Neural cell (in vitro differentiated cells): ENCODE measurements around the gene NDUFA5. TPM values are rescaled to one million over a fixed set of nuclear protein-coding genes. Genes with fewer than 3 reads are reported as not detected.
A peak's percentile ranks its signal among the peaks of the same experiment; 100 is the strongest.

Experiments
- H2AFZ ChIP-seq: fragments of 200-600, 300-800 bp; sonication (generic), shearing (Covaris generic); 2 replicates; pipeline ENCODE4 v1.6.0; 2014; ENCODE audit warnings: low read depth, mild to moderate bottlenecking, antibody characterized with exemption, low read length, moderate library complexity
- H3F3A ChIP-seq: fragments of 200-600 bp; shearing (Covaris generic); 2 replicates; pipeline ENCODE4 v1.6.1; 2016; ENCODE audit warnings: mild to moderate bottlenecking, moderate library complexity, mixed read lengths, antibody characterized with exemption, low read length; ENCODE audit not compliant: insufficient read depth, poor library complexity, severe bottlenecking
- H3K27ac ChIP-seq: fragments of 200-600, 300-800 bp; sonication (generic), shearing (Covaris generic); 2 replicates; pipeline ENCODE4 v1.5.1; 2014; ENCODE audit warnings: mild to moderate bottlenecking, low read length, moderate library complexity
- H3K27me3 ChIP-seq: fragments of 300-800, 200-600 bp; sonication (generic), shearing (Covaris generic); 2 replicates; pipeline ENCODE4 v1.6.0; 2014; ENCODE audit warnings: mild to moderate bottlenecking, low read depth, low read length, moderate library complexity; ENCODE audit not compliant: insufficient read depth
- H3K36me3 ChIP-seq: fragments of 300-800, 200-600 bp; sonication (generic), shearing (Covaris generic); 2 replicates; pipeline ENCODE4 v1.5.1; 2014; ENCODE audit warnings: mild to moderate bottlenecking, antibody characterized with exemption, low read length, moderate library complexity; ENCODE audit not compliant: insufficient read depth
- H3K4me2 ChIP-seq: fragments of 300-800, 200-600 bp; sonication (generic), shearing (Covaris generic); 2 replicates; pipeline ENCODE4 v1.6.0; 2014; ENCODE audit warnings: mild to moderate bottlenecking, low read length
- H3K4me3 ChIP-seq: fragments of 300-800, 200-600 bp; sonication (generic), shearing (Covaris generic); 2 replicates; pipeline ENCODE4 v1.5.1; 2014; ENCODE audit warnings: mild to moderate bottlenecking, low read length, moderate library complexity
- H3K79me2 ChIP-seq: fragments of 200-600 bp; shearing (Covaris generic); replicated peaks from 2 replicates; pipeline ENCODE4 v1.6.0; 2014; ENCODE audit warnings: mild to moderate bottlenecking, low read length, moderate library complexity; ENCODE audit not compliant: insufficient read depth
- H3K9ac ChIP-seq: fragments of 300-800, 200-600 bp; sonication (generic), shearing (Covaris generic); 2 replicates; pipeline ENCODE4 v1.6.1; 2016; ENCODE audit warnings: mild to moderate bottlenecking, low read length, mixed read lengths
- H3K9me2 ChIP-seq: fragments of 200-600 bp; shearing (Covaris generic); 2 replicates; pipeline ENCODE4 v1.6.1; 2016; ENCODE audit warnings: mild to moderate bottlenecking, low read length, mixed read lengths; ENCODE audit not compliant: insufficient read depth
- H3K9me3 ChIP-seq: fragments of 200-600, 300-800 bp; sonication (generic), shearing (Covaris generic); 2 replicates; pipeline ENCODE4 v1.6.1; 2016; ENCODE audit warnings: mild to moderate bottlenecking, mixed run types, low read length, moderate library complexity, mixed read lengths
- H4K20me1 ChIP-seq: fragments of 200-600 bp; shearing (Covaris generic); 2 replicates; pipeline ENCODE4 v1.6.1; 2016; ENCODE audit warnings: mild to moderate bottlenecking, mixed run types; ENCODE audit not compliant: insufficient read depth
- EP300 ChIP-seq: fragments of 450-650 bp; conservative IDR thresholded peaks from 2 replicates; pipeline ENCODE4 v1.6.1; 2014; ENCODE audit warnings: antibody characterized with exemption, mild to moderate bottlenecking, moderate library complexity; ENCODE audit not compliant: poor library complexity, severe bottlenecking
- EZH2 ChIP-seq: fragments of 200-600, 300-800 bp; shearing (Covaris generic), sonication (generic); IDR thresholded peaks from 2 replicates; pipeline ENCODE4 v1.6.1; 2014; ENCODE audit warnings: antibody characterized with exemption, low read length, borderline replicate concordance, mild to moderate bottlenecking; ENCODE audit not compliant: insufficient read depth, poor library complexity, severe bottlenecking
- MXI1 ChIP-seq: fragments of 450-650 bp; conservative IDR thresholded peaks from 2 replicates; pipeline ENCODE4 v1.6.1; 2014; ENCODE audit warnings: antibody characterized with exemption, mild to moderate bottlenecking; ENCODE audit not compliant: poor library complexity, severe bottlenecking
- POLR2AphosphoS5 ChIP-seq: IDR thresholded peaks from 2 replicates; pipeline ENCODE4 v1.6.1; 2012
- RAD21 ChIP-seq: fragments of 450-650 bp; conservative IDR thresholded peaks from 2 replicates; pipeline ENCODE4 v1.6.1; 2014; ENCODE audit warnings: antibody characterized with exemption, mild to moderate bottlenecking, moderate library complexity
- SMC3 ChIP-seq: fragments of 450-650 bp; conservative IDR thresholded peaks from 2 replicates; pipeline ENCODE4 v1.6.1; 2014; ENCODE audit warnings: antibody characterized with exemption, mild to moderate bottlenecking, moderate library complexity; ENCODE audit not compliant: poor library complexity
- TAF1 ChIP-seq: IDR thresholded peaks from 2 replicates; pipeline ENCODE4 v1.6.1; 2012; ENCODE audit warnings: low read depth
- polyA plus RNA-seq: library from polyadenylated mRNA; depleted of rRNA; stranded (reverse); fragments of >200 nt; gene quantifications from 2 replicates; pipeline ENCODE4 v1.2.3, GENCODE V29; 2014
- TF ChIP-seq, protein P1 (sequence below): fragments of 450-650 bp; IDR thresholded peaks from 2 replicates; pipeline ENCODE4 v1.5.1; 2014; ENCODE audit warnings: antibody characterized with exemption, mild to moderate bottlenecking, moderate library complexity; ENCODE audit not compliant: poor library complexity, severe bottlenecking
- TF ChIP-seq, protein P2 (sequence below): IDR thresholded peaks from 2 replicates; pipeline ENCODE4 v1.6.1; 2012; ENCODE audit warnings: borderline replicate concordance

The NDUFA5 gene
- polyA plus RNA-seq, 1 donor from 2014 or later, result 406 TPM

DNA sequence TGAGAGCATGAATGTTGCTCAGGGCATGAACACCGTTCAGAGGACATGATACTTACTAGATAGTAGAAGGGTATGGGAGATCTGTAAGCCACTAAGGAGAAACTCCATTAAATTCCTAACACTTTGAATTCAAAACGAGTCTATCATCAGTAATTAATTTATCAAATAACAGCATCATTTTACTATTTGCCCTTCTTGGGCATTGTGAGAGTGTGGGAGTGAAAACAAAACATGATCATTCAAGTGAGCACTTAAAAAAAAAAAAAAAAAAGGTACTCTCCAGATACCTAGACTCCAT lies 23.5 kb upstream of the NDUFA5 start:
- Histone ChIP-seq H2AFZ (no peak overlapping the region), H3K27ac (no peak overlapping the region)

DNA sequence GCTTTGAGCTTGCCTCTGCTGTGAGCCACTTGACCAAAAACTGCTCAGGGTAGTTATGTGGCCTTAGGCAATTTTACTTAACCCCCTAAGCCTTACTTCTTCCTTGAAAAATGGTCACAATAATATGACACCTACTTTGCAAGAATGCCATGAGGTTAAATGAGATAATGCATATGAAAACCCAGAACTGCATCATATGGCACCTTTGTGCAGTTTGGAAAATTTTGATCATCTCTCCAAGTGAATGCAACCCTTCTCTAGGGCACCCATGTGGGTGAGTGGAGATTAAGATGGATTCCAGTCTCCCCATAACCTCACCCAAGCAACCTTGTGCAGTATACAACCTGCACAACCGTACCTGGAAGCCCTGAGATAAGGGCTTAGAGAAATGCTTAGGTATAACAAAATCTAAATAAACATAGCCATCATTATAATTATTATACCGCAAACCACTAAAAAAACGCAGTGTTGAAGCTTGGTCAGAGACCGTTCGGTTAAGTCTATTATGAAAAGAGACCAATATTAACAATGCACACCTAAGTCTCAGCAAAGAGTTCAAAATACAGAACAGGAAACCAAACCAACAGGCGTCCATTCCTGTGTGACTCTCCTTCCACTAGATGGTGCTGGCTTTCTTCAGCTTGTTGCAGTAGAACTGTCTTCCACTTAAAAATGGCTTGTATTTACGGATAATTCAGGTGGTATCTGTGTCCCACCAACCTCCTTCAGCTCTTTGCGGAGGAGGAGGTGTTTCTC lies 23.0 kb upstream of the NDUFA5 start:
- H3K27ac ChIP-seq, result no peak overlapping the region
- H2AFZ ChIP-seq, result no peak overlapping the region
- H3K4me3 ChIP-seq, result no peak overlapping the region
- H4K20me1 ChIP-seq, result no peaks in the 10 kb centered on the region
- H3K9ac ChIP-seq, result no peak overlapping the region
- no peaks in the 10 kb centered on the region for H3K27me3 ChIP-seq
- no peaks in the 10 kb centered on the region for H3K9me3 ChIP-seq
- TF ChIP-seq RAD21, result peak; percentile 44
- TF ChIP-seq SMC3, result peak; percentile 43
- TF ChIP-seq, protein P1, sequence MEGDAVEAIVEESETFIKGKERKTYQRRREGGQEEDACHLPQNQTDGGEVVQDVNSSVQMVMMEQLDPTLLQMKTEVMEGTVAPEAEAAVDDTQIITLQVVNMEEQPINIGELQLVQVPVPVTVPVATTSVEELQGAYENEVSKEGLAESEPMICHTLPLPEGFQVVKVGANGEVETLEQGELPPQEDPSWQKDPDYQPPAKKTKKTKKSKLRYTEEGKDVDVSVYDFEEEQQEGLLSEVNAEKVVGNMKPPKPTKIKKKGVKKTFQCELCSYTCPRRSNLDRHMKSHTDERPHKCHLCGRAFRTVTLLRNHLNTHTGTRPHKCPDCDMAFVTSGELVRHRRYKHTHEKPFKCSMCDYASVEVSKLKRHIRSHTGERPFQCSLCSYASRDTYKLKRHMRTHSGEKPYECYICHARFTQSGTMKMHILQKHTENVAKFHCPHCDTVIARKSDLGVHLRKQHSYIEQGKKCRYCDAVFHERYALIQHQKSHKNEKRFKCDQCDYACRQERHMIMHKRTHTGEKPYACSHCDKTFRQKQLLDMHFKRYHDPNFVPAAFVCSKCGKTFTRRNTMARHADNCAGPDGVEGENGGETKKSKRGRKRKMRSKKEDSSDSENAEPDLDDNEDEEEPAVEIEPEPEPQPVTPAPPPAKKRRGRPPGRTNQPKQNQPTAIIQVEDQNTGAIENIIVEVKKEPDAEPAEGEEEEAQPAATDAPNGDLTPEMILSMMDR, result peak; percentile 60
- no peak for TF ChIP-seq EZH2
- no peaks in the 10 kb centered on the region for H3F3A ChIP-seq
- no peaks in the 10 kb centered on the region for H3K79me2 ChIP-seq
- no peaks in the 10 kb centered on the region for H3K9me2 ChIP-seq
- no peak overlapping the region for H3K4me2 ChIP-seq
- no peaks in the 10 kb centered on the region for H3K36me3 ChIP-seq

More for the DNA sequence above, 23.5 kb upstream of the NDUFA5 start:
- Histone ChIP-seq H4K20me1 (no peaks in the 10 kb centered on the region), H3K4me3 (no peak overlapping the region), H3K9me2 (no peaks in the 10 kb centered on the region), H3K36me3 (no peaks in the 10 kb centered on the region), H3F3A (no peaks in the 10 kb centered on the region), H3K9me3 (no peaks in the 10 kb centered on the region), H3K4me2 (no peak overlapping the region), H3K9ac (no peak overlapping the region), H3K79me2 (no peaks in the 10 kb centered on the region), H3K27me3 (no peaks in the 10 kb centered on the region)
- TF ChIP-seq, protein P1, result peak; percentile 13
- no peak for TF ChIP-seq MXI1
- no peak for TF ChIP-seq POLR2AphosphoS5
- TF ChIP-seq SMC3, result no peak
- no peak for TF ChIP-seq EP300

GRCh38 chr7:123579416-123579815 lies 21.8 kb upstream of the NDUFA5 start:
- H3K27me3 ChIP-seq, result no peaks in the 10 kb centered on the region
- no peaks in the 10 kb centered on the region for H3K79me2 ChIP-seq
- H3K9me3 ChIP-seq, result no peaks in the 10 kb centered on the region
- H3K9ac ChIP-seq, result no peak overlapping the region
- no peaks in the 10 kb centered on the region for H3K9me2 ChIP-seq
- H3K36me3 ChIP-seq, result no peaks in the 10 kb centered on the region
- no peak overlapping the region for H2AFZ ChIP-seq
- H3K27ac ChIP-seq, result no peak overlapping the region
- TF ChIP-seq EZH2 (no peak), SMC3 (no peak), RAD21 (no peak), TAF1 (no peak), EP300 (no peak), POLR2AphosphoS5 (no peak), MXI1 (no peak)
- TF ChIP-seq, protein P2, sequence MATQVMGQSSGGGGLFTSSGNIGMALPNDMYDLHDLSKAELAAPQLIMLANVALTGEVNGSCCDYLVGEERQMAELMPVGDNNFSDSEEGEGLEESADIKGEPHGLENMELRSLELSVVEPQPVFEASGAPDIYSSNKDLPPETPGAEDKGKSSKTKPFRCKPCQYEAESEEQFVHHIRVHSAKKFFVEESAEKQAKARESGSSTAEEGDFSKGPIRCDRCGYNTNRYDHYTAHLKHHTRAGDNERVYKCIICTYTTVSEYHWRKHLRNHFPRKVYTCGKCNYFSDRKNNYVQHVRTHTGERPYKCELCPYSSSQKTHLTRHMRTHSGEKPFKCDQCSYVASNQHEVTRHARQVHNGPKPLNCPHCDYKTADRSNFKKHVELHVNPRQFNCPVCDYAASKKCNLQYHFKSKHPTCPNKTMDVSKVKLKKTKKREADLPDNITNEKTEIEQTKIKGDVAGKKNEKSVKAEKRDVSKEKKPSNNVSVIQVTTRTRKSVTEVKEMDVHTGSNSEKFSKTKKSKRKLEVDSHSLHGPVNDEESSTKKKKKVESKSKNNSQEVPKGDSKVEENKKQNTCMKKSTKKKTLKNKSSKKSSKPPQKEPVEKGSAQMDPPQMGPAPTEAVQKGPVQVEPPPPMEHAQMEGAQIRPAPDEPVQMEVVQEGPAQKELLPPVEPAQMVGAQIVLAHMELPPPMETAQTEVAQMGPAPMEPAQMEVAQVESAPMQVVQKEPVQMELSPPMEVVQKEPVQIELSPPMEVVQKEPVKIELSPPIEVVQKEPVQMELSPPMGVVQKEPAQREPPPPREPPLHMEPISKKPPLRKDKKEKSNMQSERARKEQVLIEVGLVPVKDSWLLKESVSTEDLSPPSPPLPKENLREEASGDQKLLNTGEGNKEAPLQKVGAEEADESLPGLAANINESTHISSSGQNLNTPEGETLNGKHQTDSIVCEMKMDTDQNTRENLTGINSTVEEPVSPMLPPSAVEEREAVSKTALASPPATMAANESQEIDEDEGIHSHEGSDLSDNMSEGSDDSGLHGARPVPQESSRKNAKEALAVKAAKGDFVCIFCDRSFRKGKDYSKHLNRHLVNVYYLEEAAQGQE, result no peak
- TF ChIP-seq, protein P1, result no peak
- H3F3A ChIP-seq, result no peaks in the 10 kb centered on the region
- H3K4me3 ChIP-seq, result no peak overlapping the region
- H4K20me1 ChIP-seq, result no peaks in the 10 kb centered on the region
- H3K4me2 ChIP-seq, result no peak overlapping the region
